Measurements from ENCODE around the gene KCNJ13.

The KCNJ13 gene

DNA sequence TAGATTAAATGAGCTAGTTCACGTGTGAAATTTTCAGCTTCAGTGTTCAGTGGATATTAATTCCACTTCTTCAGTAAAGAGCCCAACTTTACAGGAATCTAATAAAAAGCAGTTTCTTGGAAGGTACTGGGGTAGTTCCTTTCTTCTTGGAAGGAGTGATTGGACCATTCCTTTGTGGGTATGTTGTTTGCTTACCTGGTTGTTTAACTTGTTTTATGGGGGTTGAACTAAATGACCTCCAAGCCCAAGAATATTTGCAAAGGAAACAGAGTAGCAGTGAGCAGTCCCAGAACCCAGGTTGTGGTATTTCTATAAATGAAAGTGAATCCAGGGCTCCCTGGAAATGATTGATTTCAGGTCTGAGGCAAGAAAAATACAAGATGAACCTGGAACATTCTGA lies 31.4 kb downstream of the KCNJ13 start:
- Histone ChIP-seq H3K27ac (ENCODE audit: extremely low read depth, low read depth, low read length) (no peak overlapping the region), H3K4me1 (ENCODE audit: control insufficient read depth, insufficient read depth, low read length) (peaks cover 7% of the 10 kb centered on the region), H3K36me3 (ENCODE audit: control insufficient read depth in 2 of 2, insufficient read depth in 1 of 2, low read length in 2 of 2) (peaks cover 33% of the 10 kb centered on the region in 2 experiments), H3K4me3 (ENCODE audit: low read depth, low read length) (no peak overlapping the region), H3K9me3 (ENCODE audit: control insufficient read depth, insufficient read depth, low read depth, low read length) (no peaks in the 10 kb centered on the region)
- TF ChIP-seq ZNF544 (tag by site-specific recombination; IDR thresholded peaks at IDR 0.05) (no peak), EGR2 (tag by site-specific recombination; IDR thresholded peaks at IDR 0.05; ENCODE audit: low read depth) (no peak), ZNF791 (tag by site-specific recombination; IDR thresholded peaks at IDR 0.05) (no peak)
- TF ChIP-seq, protein P1, sequence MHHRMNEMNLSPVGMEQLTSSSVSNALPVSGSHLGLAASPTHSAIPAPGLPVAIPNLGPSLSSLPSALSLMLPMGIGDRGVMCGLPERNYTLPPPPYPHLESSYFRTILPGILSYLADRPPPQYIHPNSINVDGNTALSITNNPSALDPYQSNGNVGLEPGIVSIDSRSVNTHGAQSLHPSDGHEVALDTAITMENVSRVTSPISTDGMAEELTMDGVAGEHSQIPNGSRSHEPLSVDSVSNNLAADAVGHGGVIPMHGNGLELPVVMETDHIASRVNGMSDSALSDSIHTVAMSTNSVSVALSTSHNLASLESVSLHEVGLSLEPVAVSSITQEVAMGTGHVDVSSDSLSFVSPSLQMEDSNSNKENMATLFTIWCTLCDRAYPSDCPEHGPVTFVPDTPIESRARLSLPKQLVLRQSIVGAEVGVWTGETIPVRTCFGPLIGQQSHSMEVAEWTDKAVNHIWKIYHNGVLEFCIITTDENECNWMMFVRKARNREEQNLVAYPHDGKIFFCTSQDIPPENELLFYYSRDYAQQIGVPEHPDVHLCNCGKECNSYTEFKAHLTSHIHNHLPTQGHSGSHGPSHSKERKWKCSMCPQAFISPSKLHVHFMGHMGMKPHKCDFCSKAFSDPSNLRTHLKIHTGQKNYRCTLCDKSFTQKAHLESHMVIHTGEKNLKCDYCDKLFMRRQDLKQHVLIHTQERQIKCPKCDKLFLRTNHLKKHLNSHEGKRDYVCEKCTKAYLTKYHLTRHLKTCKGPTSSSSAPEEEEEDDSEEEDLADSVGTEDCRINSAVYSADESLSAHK (tag by site-specific recombination; IDR thresholded peaks at IDR 0.05) = no peak
- TF ChIP-seq, protein P2, sequence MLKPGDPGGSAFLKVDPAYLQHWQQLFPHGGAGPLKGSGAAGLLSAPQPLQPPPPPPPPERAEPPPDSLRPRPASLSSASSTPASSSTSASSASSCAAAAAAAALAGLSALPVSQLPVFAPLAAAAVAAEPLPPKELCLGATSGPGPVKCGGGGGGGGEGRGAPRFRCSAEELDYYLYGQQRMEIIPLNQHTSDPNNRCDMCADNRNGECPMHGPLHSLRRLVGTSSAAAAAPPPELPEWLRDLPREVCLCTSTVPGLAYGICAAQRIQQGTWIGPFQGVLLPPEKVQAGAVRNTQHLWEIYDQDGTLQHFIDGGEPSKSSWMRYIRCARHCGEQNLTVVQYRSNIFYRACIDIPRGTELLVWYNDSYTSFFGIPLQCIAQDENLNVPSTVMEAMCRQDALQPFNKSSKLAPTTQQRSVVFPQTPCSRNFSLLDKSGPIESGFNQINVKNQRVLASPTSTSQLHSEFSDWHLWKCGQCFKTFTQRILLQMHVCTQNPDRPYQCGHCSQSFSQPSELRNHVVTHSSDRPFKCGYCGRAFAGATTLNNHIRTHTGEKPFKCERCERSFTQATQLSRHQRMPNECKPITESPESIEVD (tag by site-specific recombination; IDR thresholded peaks at IDR 0.05) = 0 out of 2 replicates have a peak, but pooled peaks have one; percentile 13
- TF ChIP-seq, protein P3, sequence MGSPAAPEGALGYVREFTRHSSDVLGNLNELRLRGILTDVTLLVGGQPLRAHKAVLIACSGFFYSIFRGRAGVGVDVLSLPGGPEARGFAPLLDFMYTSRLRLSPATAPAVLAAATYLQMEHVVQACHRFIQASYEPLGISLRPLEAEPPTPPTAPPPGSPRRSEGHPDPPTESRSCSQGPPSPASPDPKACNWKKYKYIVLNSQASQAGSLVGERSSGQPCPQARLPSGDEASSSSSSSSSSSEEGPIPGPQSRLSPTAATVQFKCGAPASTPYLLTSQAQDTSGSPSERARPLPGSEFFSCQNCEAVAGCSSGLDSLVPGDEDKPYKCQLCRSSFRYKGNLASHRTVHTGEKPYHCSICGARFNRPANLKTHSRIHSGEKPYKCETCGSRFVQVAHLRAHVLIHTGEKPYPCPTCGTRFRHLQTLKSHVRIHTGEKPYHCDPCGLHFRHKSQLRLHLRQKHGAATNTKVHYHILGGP (tag by site-specific recombination; IDR thresholded peaks at IDR 0.05) = peak; percentile 52; the same call in 1 of the 2 replicates
- TF ChIP-seq, protein P4, sequence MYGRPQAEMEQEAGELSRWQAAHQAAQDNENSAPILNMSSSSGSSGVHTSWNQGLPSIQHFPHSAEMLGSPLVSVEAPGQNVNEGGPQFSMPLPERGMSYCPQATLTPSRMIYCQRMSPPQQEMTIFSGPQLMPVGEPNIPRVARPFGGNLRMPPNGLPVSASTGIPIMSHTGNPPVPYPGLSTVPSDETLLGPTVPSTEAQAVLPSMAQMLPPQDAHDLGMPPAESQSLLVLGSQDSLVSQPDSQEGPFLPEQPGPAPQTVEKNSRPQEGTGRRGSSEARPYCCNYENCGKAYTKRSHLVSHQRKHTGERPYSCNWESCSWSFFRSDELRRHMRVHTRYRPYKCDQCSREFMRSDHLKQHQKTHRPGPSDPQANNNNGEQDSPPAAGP (tag by site-specific recombination; IDR thresholded peaks at IDR 0.05) = no peak
- CTCF ChIA-PET = no interaction called here
- POLR2A ChIA-PET = no interaction called here

DNA sequence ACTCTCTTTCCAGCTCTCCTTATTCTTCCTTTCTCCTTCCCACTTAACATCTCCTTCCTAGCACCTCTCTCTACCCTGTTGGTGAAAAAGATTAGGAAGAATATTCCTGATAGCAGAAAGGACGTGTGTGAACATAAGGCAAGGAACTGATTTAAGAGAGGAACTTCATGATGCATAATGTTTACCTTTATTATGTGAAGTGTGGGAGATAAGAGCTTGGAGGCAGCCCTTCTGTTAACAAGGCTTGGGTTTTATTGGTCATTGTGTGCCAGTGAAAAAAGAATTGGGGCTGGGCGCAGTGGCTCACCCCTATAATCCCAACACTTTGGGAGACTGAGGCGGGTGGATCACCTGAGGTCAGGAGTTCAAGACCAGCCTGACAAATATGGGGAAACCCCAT lies 34.4 kb downstream of the KCNJ13 start:
- CTCF ChIA-PET = interaction anchor here (1.2 kb wide), 1 partner anchor 312 kb away, joined by 3 read pairs; no protein-coding TSS in a partner anchor
- POLR2A ChIA-PET = no interaction called here
- no peak overlapping the region for H3K4me3 ChIP-seq (ENCODE audit: low read depth, low read length)
- peaks cover 11 to 15% of the 10 kb centered on the region in 2 experiments for H3K36me3 ChIP-seq (ENCODE audit: control insufficient read depth in 2 of 2, insufficient read depth in 1 of 2, low read length in 2 of 2)
- H3K4me1 ChIP-seq (ENCODE audit: control insufficient read depth, insufficient read depth, low read length) = peaks cover 7% of the 10 kb centered on the region
- no peak overlapping the region for H3K27ac ChIP-seq (ENCODE audit: extremely low read depth, low read depth, low read length)
- TF ChIP-seq ZSCAN23 (tag by site-specific recombination; IDR thresholded peaks at IDR 0.05) = no peak
- no peak for TF ChIP-seq ZNF660 (tag by site-specific recombination; IDR thresholded peaks at IDR 0.05)
- TF ChIP-seq, protein P5, sequence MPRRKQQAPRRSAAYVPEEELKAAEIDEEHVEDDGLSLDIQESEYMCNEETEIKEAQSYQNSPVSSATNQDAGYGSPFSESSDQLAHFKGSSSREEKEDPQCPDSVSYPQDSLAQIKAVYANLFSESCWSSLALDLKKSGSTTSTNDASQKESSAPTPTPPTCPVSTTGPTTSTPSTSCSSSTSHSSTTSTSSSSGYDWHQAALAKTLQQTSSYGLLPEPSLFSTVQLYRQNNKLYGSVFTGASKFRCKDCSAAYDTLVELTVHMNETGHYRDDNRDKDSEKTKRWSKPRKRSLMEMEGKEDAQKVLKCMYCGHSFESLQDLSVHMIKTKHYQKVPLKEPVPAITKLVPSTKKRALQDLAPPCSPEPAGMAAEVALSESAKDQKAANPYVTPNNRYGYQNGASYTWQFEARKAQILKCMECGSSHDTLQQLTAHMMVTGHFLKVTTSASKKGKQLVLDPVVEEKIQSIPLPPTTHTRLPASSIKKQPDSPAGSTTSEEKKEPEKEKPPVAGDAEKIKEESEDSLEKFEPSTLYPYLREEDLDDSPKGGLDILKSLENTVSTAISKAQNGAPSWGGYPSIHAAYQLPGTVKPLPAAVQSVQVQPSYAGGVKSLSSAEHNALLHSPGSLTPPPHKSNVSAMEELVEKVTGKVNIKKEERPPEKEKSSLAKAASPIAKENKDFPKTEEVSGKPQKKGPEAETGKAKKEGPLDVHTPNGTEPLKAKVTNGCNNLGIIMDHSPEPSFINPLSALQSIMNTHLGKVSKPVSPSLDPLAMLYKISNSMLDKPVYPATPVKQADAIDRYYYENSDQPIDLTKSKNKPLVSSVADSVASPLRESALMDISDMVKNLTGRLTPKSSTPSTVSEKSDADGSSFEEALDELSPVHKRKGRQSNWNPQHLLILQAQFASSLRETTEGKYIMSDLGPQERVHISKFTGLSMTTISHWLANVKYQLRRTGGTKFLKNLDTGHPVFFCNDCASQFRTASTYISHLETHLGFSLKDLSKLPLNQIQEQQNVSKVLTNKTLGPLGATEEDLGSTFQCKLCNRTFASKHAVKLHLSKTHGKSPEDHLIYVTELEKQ (tag by site-specific recombination; IDR thresholded peaks at IDR 0.05; ENCODE audit: borderline replicate concordance) = no peak
- TF ChIP-seq ZNF426 (tag by site-specific recombination; IDR thresholded peaks at IDR 0.05) = no peak
- TF ChIP-seq ZNF140 (tag by site-specific recombination; IDR thresholded peaks at IDR 0.05) = no peak
- TF ChIP-seq ZNF560 (tag by site-specific recombination; IDR thresholded peaks at IDR 0.05; ENCODE audit: borderline replicate concordance) = no peak
- TF ChIP-seq ZNF501 (tag by site-specific recombination; IDR thresholded peaks at IDR 0.05) = no peak
- no peak for TF ChIP-seq ZNF785 (tag by site-specific recombination; IDR thresholded peaks at IDR 0.05)
- no peak for TF ChIP-seq HOXA7 (CRISPR knock-in tag; IDR thresholded peaks at IDR 0.05; ENCODE audit: borderline replicate concordance)
- TF ChIP-seq ZNF521 (tag by site-specific recombination; IDR thresholded peaks at IDR 0.05) = no peak
- H3K9me3 ChIP-seq (ENCODE audit: control insufficient read depth, insufficient read depth, low read depth, low read length) = no peaks in the 10 kb centered on the region
